Esophagus squamous epithelium (tissue), 4 donors: ENCODE measurements around the gene DEFB131B.
"Not testable (repeated sequence)": the region's sequence is repeated elsewhere in the genome, so short reads cannot be mapped to it uniquely, and the experiment has no call there.

Experiments used
- CTCF ChIP-seq, 6 experiments: fragments of 450-650 bp in 4 of 6; fragments of 200-600 bp in 2 of 6; sonication (generic) in 2 of 6; IDR thresholded peaks; one replicate each; pipeline ENCODE4 v1.5.1; 2016 to 2019; ENCODE audit warnings: antibody characterized with exemption in 6 of 6, mild to moderate bottlenecking in 4 of 6, moderate library complexity in 4 of 6
- POLR2A ChIP-seq, 4 donors: fragments of 450-650 bp; IDR thresholded peaks; one replicate each; pipeline ENCODE4 v1.6.1; 2017; ENCODE audit warnings: antibody characterized with exemption in 4 of 4, mild to moderate bottlenecking in 4 of 4, moderate library complexity in 3 of 4

GRCh38 chr11:71855880-71856279 lies 22.4 kb upstream of the DEFB131B start:
- not testable (repeated sequence) for TF ChIP-seq CTCF, POLR2A (IDR thresholded peaks at IDR 0.05)
